Measurements from ENCODE around the gene TESK2.

Gene TESK2

GRCh38 chr1:45444609-45445131 is 46.3 kb downstream of the TESK2 start:
- Histone ChIP-seq H3K9me3 (ENCODE audit: low read depth, low read length) (no peaks in the 10 kb centered on the region), H3K4me3 (no peak overlapping the region), H3K9ac (ENCODE audit: insufficient read length) (no peak overlapping the region), H3K36me3 (ENCODE audit: insufficient read depth, low read length) (no peaks in the 10 kb centered on the region), H3K27ac (no peak overlapping the region)
- no peak for DNase-seq (ENCODE audit: low read depth, low spot score)
- TF ChIP-seq POLR2AphosphoS5 (IDR thresholded peaks at IDR 0.05; ENCODE audit: borderline replicate concordance, low read depth, low read length) (no peak), EZH2 (IDR thresholded peaks at IDR 0.05) (no peak), FOXP2 (optimal IDR thresholded peaks at IDR 0.05; ENCODE audit: control extremely low read depth, extremely low read length, insufficient read depth) (no peak)

- H3K27ac ChIP-seq, result no peak overlapping the region
- no peaks in the 10 kb centered on the region for H3K9me3 ChIP-seq (ENCODE audit: low read depth, low read length)
- no peak overlapping the region for H3K9ac ChIP-seq (ENCODE audit: insufficient read length)
- no peak overlapping the region for H3K4me3 ChIP-seq
- DNase-seq (ENCODE audit: low read depth, low spot score), result no peak
- H3K36me3 ChIP-seq (ENCODE audit: insufficient read depth, low read length), result no peaks in the 10 kb centered on the region
- no peak for TF ChIP-seq POLR2AphosphoS5 (IDR thresholded peaks at IDR 0.05; ENCODE audit: borderline replicate concordance, low read depth, low read length)
- no peak for TF ChIP-seq FOXP2 (optimal IDR thresholded peaks at IDR 0.05; ENCODE audit: control extremely low read depth, extremely low read length, insufficient read depth)
- TF ChIP-seq EZH2 (IDR thresholded peaks at IDR 0.05), result no peak
Measured at GRCh38 chr1:45443580-45444446, 47.1 kb downstream of the TESK2 start.

GRCh38 chr1:45442272-45442671 is 48.7 kb downstream of the TESK2 start:
- Histone ChIP-seq H3K4me3 (no peak overlapping the region), H3K27ac (no peak overlapping the region), H3K9me3 (ENCODE audit: low read depth, low read length) (no peaks in the 10 kb centered on the region), H3K36me3 (ENCODE audit: insufficient read depth, low read length) (no peaks in the 10 kb centered on the region), H3K9ac (ENCODE audit: insufficient read length) (no peak overlapping the region)
- no peak for TF ChIP-seq POLR2AphosphoS5 (IDR thresholded peaks at IDR 0.05; ENCODE audit: borderline replicate concordance, low read depth, low read length)
- TF ChIP-seq FOXP2 (optimal IDR thresholded peaks at IDR 0.05; ENCODE audit: control extremely low read depth, extremely low read length, insufficient read depth), result no peak
- TF ChIP-seq EZH2 (IDR thresholded peaks at IDR 0.05), result no peak
- DNase-seq (ENCODE audit: low read depth, low spot score), result no peak

GRCh38 chr1:45437323-45437722 is 53.6 kb downstream of the TESK2 start:
- H3K36me3 ChIP-seq (ENCODE audit: insufficient read depth, low read length), result no peaks in the 10 kb centered on the region
- DNase-seq (ENCODE audit: low read depth, low spot score), result no peak
- H3K4me3 ChIP-seq, result no peak overlapping the region
- TF ChIP-seq POLR2AphosphoS5 (IDR thresholded peaks at IDR 0.05; ENCODE audit: borderline replicate concordance, low read depth, low read length), result no peak
- no peak for TF ChIP-seq FOXP2 (optimal IDR thresholded peaks at IDR 0.05; ENCODE audit: control extremely low read depth, extremely low read length, insufficient read depth)
- no peak for TF ChIP-seq EZH2 (IDR thresholded peaks at IDR 0.05)
- no peaks in the 10 kb centered on the region for H3K9me3 ChIP-seq (ENCODE audit: low read depth, low read length)
- H3K9ac ChIP-seq (ENCODE audit: insufficient read length), result no peak overlapping the region
- H3K27ac ChIP-seq, result no peak overlapping the region

- Histone ChIP-seq H3K36me3 (ENCODE audit: insufficient read depth, low read length) (no peaks in the 10 kb centered on the region), H3K9ac (ENCODE audit: insufficient read length) (no peak overlapping the region), H3K4me3 (no peak overlapping the region), H3K9me3 (ENCODE audit: low read depth, low read length) (no peaks in the 10 kb centered on the region), H3K27ac (no peak overlapping the region)
- TF ChIP-seq FOXP2 (optimal IDR thresholded peaks at IDR 0.05; ENCODE audit: control extremely low read depth, extremely low read length, insufficient read depth) (no peak), EZH2 (IDR thresholded peaks at IDR 0.05) (no peak), POLR2AphosphoS5 (IDR thresholded peaks at IDR 0.05; ENCODE audit: borderline replicate concordance, low read depth, low read length) (no peak)
- no peak for DNase-seq (ENCODE audit: low read depth, low spot score)
Measured at GRCh38 chr1:45430490-45430889, 60.5 kb downstream of the TESK2 start.

GRCh38 chr1:45429561-45430159 is 61.3 kb downstream of the TESK2 start:
- Histone ChIP-seq H3K36me3 (ENCODE audit: insufficient read depth, low read length) (no peaks in the 10 kb centered on the region), H3K27ac (no peak overlapping the region), H3K9ac (ENCODE audit: insufficient read length) (no peak overlapping the region), H3K4me3 (no peak overlapping the region), H3K9me3 (ENCODE audit: low read depth, low read length) (no peaks in the 10 kb centered on the region)
- no peak for DNase-seq (ENCODE audit: low read depth, low spot score)
- TF ChIP-seq FOXP2 (optimal IDR thresholded peaks at IDR 0.05; ENCODE audit: control extremely low read depth, extremely low read length, insufficient read depth) (no peak), POLR2AphosphoS5 (IDR thresholded peaks at IDR 0.05; ENCODE audit: borderline replicate concordance, low read depth, low read length) (no peak)

GRCh38 chr1:45423906-45424678 is 66.9 kb downstream of the TESK2 start:
- TF ChIP-seq EZH2 (IDR thresholded peaks at IDR 0.05) (no peak), POLR2AphosphoS5 (IDR thresholded peaks at IDR 0.05; ENCODE audit: borderline replicate concordance, low read depth, low read length) (no peak), FOXP2 (optimal IDR thresholded peaks at IDR 0.05; ENCODE audit: control extremely low read depth, extremely low read length, insufficient read depth) (no peak)
- no peak for DNase-seq (ENCODE audit: low read depth, low spot score)
- H3K9me3 ChIP-seq (ENCODE audit: low read depth, low read length), result no peaks in the 10 kb centered on the region
- no peak overlapping the region for H3K27ac ChIP-seq
- no peak overlapping the region for H3K4me3 ChIP-seq
- H3K36me3 ChIP-seq (ENCODE audit: insufficient read depth, low read length), result no peaks in the 10 kb centered on the region
- H3K9ac ChIP-seq (ENCODE audit: insufficient read length), result no peak overlapping the region

- no peak for DNase-seq (ENCODE audit: low read depth, low spot score)
- H3K36me3 ChIP-seq (ENCODE audit: insufficient read depth, low read length), result no peaks in the 10 kb centered on the region
- H3K9me3 ChIP-seq (ENCODE audit: low read depth, low read length), result no peaks in the 10 kb centered on the region
- H3K27ac ChIP-seq, result no peak overlapping the region
- no peak overlapping the region for H3K4me3 ChIP-seq
- no peak overlapping the region for H3K9ac ChIP-seq (ENCODE audit: insufficient read length)
- TF ChIP-seq EZH2 (IDR thresholded peaks at IDR 0.05) (no peak), FOXP2 (optimal IDR thresholded peaks at IDR 0.05; ENCODE audit: control extremely low read depth, extremely low read length, insufficient read depth) (no peak), POLR2AphosphoS5 (IDR thresholded peaks at IDR 0.05; ENCODE audit: borderline replicate concordance, low read depth, low read length) (no peak)
Measured at GRCh38 chr1:45421935-45422334, 69.0 kb downstream of the TESK2 start.
